ENCODE data around the gene ARL15. TPM values are rescaled to one million over a fixed set of nuclear protein-coding genes. Genes with fewer than 3 reads are reported as not detected.

The ARL15 gene
- total and polyA plus RNA-seq, 8 donors, result 20.2 to 27.7 (median 25.1) TPM

DNA sequence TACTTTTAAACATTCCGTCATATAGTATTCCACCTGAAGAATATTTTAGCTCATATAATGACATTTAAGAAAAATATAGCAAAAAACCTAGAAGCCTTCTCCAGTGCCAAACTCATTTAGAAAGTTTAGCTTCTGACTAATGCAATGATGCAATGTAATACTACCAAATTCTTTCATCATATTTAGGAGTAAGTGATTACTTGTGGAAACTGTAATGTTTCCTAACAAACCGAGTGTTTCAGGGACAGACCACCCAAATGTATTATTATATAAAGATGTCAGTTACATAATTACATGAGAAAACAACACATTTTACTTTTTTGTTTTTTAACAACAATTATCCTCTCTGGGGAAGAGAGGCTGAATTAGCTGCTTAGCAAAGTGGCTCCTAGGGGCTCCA, 316.2 kb downstream of the ARL15 start:
- Histone ChIP-seq H3K27me3 (no peaks in the 10 kb centered on the region), H3K4me1 (no peaks in the 10 kb centered on the region), H3K36me3 (no peaks in the 10 kb centered on the region), H3K27ac (no peak overlapping the region), H3K9me3 (no peaks in the 10 kb centered on the region), H3K4me3 (no peak overlapping the region)
- DNase-seq, result peak in 1 of 4 donors; percentile 25
- TF ChIP-seq, protein P1, sequence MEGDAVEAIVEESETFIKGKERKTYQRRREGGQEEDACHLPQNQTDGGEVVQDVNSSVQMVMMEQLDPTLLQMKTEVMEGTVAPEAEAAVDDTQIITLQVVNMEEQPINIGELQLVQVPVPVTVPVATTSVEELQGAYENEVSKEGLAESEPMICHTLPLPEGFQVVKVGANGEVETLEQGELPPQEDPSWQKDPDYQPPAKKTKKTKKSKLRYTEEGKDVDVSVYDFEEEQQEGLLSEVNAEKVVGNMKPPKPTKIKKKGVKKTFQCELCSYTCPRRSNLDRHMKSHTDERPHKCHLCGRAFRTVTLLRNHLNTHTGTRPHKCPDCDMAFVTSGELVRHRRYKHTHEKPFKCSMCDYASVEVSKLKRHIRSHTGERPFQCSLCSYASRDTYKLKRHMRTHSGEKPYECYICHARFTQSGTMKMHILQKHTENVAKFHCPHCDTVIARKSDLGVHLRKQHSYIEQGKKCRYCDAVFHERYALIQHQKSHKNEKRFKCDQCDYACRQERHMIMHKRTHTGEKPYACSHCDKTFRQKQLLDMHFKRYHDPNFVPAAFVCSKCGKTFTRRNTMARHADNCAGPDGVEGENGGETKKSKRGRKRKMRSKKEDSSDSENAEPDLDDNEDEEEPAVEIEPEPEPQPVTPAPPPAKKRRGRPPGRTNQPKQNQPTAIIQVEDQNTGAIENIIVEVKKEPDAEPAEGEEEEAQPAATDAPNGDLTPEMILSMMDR (IDR thresholded peaks at IDR 0.05), result no peak
- intact Hi-C loops (cut with DNase I), result no loop called here
- ATAC-seq, result no peak

DNA sequence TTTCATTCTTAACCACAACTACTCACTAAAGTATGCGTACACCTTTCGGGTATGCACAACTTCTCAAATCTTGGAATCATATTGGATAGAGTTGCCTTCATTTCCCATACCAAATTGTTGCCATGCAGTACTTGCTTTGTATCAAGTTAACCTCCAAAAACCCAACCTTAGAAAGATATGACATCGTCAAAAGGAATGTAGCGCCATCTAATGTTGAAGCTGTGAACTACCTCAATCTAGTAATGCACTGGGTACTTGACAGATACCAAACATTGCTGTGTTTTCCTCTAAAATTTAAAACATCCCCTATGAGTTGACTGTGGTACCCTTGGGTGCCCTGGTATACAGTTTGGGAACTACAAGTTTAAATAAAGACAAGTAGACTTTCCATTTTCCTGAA, 318.4 kb downstream of the ARL15 start:
- TF ChIP-seq, protein P1 (IDR thresholded peaks at IDR 0.05), result peak; percentile 12 to 18
- no peaks in the 10 kb centered on the region for H3K4me1 ChIP-seq
- H3K27me3 ChIP-seq, result no peaks in the 10 kb centered on the region
- peak; percentile 42 for ATAC-seq
- no peaks in the 10 kb centered on the region for H3K36me3 ChIP-seq
- no peak overlapping the region for H3K4me3 ChIP-seq
- H3K9me3 ChIP-seq, result no peaks in the 10 kb centered on the region
- no peak for DNase-seq
- H3K27ac ChIP-seq, result no peak overlapping the region
- intact Hi-C loops (cut with DNase I), result no loop called here

DNA sequence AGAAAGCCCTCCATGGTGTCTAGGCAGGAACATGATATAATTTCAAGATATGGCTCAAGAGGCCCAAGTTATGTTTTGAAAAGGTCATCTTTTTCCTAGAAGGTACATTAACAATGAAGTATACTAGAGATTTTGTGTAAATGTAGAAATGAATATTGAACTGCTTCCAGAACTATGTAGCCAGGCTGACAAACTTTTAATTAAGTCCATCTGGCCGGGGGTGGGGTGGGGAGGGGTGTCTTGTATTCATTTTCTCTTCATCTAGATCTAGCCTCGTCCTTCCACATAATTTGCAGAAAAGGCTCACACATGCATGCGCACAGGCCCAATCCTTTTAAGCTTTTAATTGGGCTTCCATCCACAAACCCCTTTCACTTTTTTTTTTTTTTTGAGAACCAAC, 323.3 kb downstream of the ARL15 start:
- Histone ChIP-seq H3K4me3 (no peak overlapping the region), H3K36me3 (no peaks in the 10 kb centered on the region), H3K27me3 (no peaks in the 10 kb centered on the region), H3K4me1 (no peaks in the 10 kb centered on the region), H3K27ac (no peak overlapping the region), H3K9me3 (peaks cover 0 to 2% of the 10 kb centered on the region in 2 donors)
- DNase-seq (no peak), ATAC-seq (no peak)
- TF ChIP-seq, protein P1 (IDR thresholded peaks at IDR 0.05), result no peak
- intact Hi-C loops (cut with DNase I), result no loop called here

GRCh38 chr5:53985796-53986195, 324.6 kb downstream of the ARL15 start:
- Histone ChIP-seq H3K4me1 (no peaks in the 10 kb centered on the region), H3K27ac (no peak overlapping the region), H3K4me3 (no peak overlapping the region), H3K36me3 (no peaks in the 10 kb centered on the region), H3K9me3 (peaks cover 0 to 2% of the 10 kb centered on the region in 2 donors), H3K27me3 (no peaks in the 10 kb centered on the region)
- ATAC-seq (no peak), DNase-seq (no peak)
- intact Hi-C loops (cut with DNase I), result no loop called here
- TF ChIP-seq, protein P1 (IDR thresholded peaks at IDR 0.05), result no peak

- DNase-seq (no peak), ATAC-seq (no peak)
- Histone ChIP-seq H3K27me3 (no peaks in the 10 kb centered on the region), H3K36me3 (no peaks in the 10 kb centered on the region), H3K4me3 (no peak overlapping the region), H3K27ac (no peak overlapping the region), H3K4me1 (no peaks in the 10 kb centered on the region), H3K9me3 (peaks cover 0 to 2% of the 10 kb centered on the region in 2 donors)
- TF ChIP-seq, protein P1 (IDR thresholded peaks at IDR 0.05), result no peak
- intact Hi-C loops (cut with DNase I), result no loop called here
Observed at GRCh38 chr5:53984971-53985370, 325.4 kb downstream of the ARL15 start.
